SK-N-SH (cell line): ENCODE results near the gene PAK1. TPM values are rescaled to one million over a fixed set of nuclear protein-coding genes. Genes with fewer than 3 reads are reported as not detected.

Experiments
- CTCF ChIA-PET: fragments of 300-600, 350-600 bp; formaldehyde crosslinking; extraction: SDS; loops from one replicate; lab custom pipeline; 2021; lab: Yijun Ruan, JAX
- POLR2A ChIA-PET: fragments of 350-600 bp; sonication (Branson Sonifier 250); formaldehyde crosslinking; extraction: SDS; loops from one replicate; lab custom pipeline; 2020; ENCODE audit warnings: antibody characterized with exemption, inconsistent platforms; lab: Yijun Ruan, JAX
- DNase-seq: peaks from one replicate; pipeline ENCODE4 v3.0.0; 2012
- H2AFZ ChIP-seq: fragments of 200-600 bp; sonication (generic); 2 replicates; pipeline ENCODE4 v1.8.1; 2016; ENCODE audit warnings: antibody characterized with exemption, mild to moderate bottlenecking, low read depth
- H3F3A ChIP-seq: fragments of 200-600 bp; sonication (generic); replicated peaks from 2 replicates; pipeline ENCODE3; 2016; ENCODE audit warnings: antibody characterized with exemption, mild to moderate bottlenecking; ENCODE audit not compliant: insufficient read depth
- H3K27ac ChIP-seq, 2 experiments: fragments of 200-500 bp in 1 of 2; fragments of 200-600 bp in 1 of 2; sonication (Bioruptor generic) in 1 of 2; sonication (generic), shearing (Covaris generic) in 1 of 2; 2 replicates each; pipeline versions ENCODE4 v1.5.1 to v1.6.1; 2014 to 2016; ENCODE audit warnings: low read depth in 2 of 2, inconsistent platforms in 1 of 2, low read length in 1 of 2, mild to moderate bottlenecking in 1 of 2, mixed read lengths in 1 of 2
- H3K27me3 ChIP-seq: fragments of 200-600 bp; sonication (generic), shearing (Covaris generic); 2 replicates; pipeline ENCODE4 v1.6.1; 2016; ENCODE audit warnings: mixed run types; ENCODE audit not compliant: insufficient read depth
- H3K36me3 ChIP-seq, 2 experiments: fragments of 200-500 bp in 1 of 2; fragments of 200-600 bp in 1 of 2; sonication (Bioruptor generic) in 1 of 2; sonication (generic) in 1 of 2; replicated peaks in 1 of 2; 2 replicates each; pipeline versions ENCODE3 to v1.5.1; 2014 to 2016; ENCODE audit warnings: low read length in 1 of 2, mild to moderate bottlenecking in 1 of 2; ENCODE audit not compliant: insufficient read depth in 2 of 2, control insufficient read depth in 1 of 2
- H3K4me1 ChIP-seq, 2 experiments: fragments of 200-500 bp in 1 of 2; fragments of 200-600 bp in 1 of 2; sonication (Bioruptor generic) in 1 of 2; sonication (generic), shearing (Covaris generic) in 1 of 2; 2 replicates each; pipeline versions ENCODE4 v1.5.1 to v1.6.1; 2014 to 2016; ENCODE audit warnings: low read depth in 1 of 2, low read length in 1 of 2, mixed run types in 1 of 2; ENCODE audit not compliant: insufficient read depth in 2 of 2, control insufficient read depth in 1 of 2
- H3K4me2 ChIP-seq: fragments of 200-600 bp; sonication (generic), shearing (Covaris generic); 2 replicates; pipeline ENCODE4 v1.6.1; 2017; ENCODE audit warnings: mixed run types
- H3K4me3 ChIP-seq, 2 experiments: fragments of 200-500 bp in 1 of 2; fragments of 200-600 bp in 1 of 2; sonication (Bioruptor generic) in 1 of 2; sonication (generic), shearing (Covaris generic) in 1 of 2; 2 replicates each; pipeline versions ENCODE4 v1.5.1 to v1.8.1; 2014 to 2016; ENCODE audit warnings: low read depth in 2 of 2, inconsistent platforms in 1 of 2, low read length in 1 of 2, mild to moderate bottlenecking in 1 of 2, mixed read lengths in 1 of 2, moderate library complexity in 1 of 2
- H3K79me2 ChIP-seq: fragments of 200-600 bp; sonication (generic); 2 replicates; pipeline ENCODE4 v1.8.1; 2017; ENCODE audit warnings: mild to moderate bottlenecking; ENCODE audit not compliant: insufficient read depth
- H3K9ac ChIP-seq: fragments of 200-600 bp; sonication (generic); 2 replicates; pipeline ENCODE4 v1.6.1; 2017; ENCODE audit warnings: mixed run types
- H3K9me2 ChIP-seq: fragments of 200-600 bp; sonication (generic); 2 replicates; pipeline ENCODE4 v1.6.1; 2017; ENCODE audit warnings: mixed run types
- H3K9me3 ChIP-seq: fragments of 200-600 bp; sonication (generic); 2 replicates; pipeline ENCODE4 v1.6.1; 2017; ENCODE audit warnings: mixed run types, mild to moderate bottlenecking, moderate library complexity
- H4K20me1 ChIP-seq: fragments of 200-600 bp; sonication (generic); 2 replicates; pipeline ENCODE4 v1.6.1; 2017; ENCODE audit warnings: mild to moderate bottlenecking, mixed run types; ENCODE audit not compliant: insufficient read depth
- CHD2 ChIP-seq: fragments of 150-350 bp; IDR thresholded peaks from 2 replicates; pipeline ENCODE4 v1.6.1; 2018; ENCODE audit warnings: low read length; ENCODE audit not compliant: partially characterized antibody
- FOXJ3 ChIP-seq: sonication (generic); formaldehyde crosslinking; IDR thresholded peaks from 2 replicates; pipeline ENCODE4 v1.5.1; 2020; ENCODE audit warnings: mild to moderate bottlenecking, missing genetic modification reagents
- JUND ChIP-seq: IDR thresholded peaks from 2 replicates; pipeline ENCODE4 v1.4.0; 2012
- NRF1 ChIP-seq: IDR thresholded peaks from 2 replicates; pipeline ENCODE4 v1.6.1; 2012; ENCODE audit warnings: low read depth, mild to moderate bottlenecking, low read length
- RCOR1 ChIP-seq: fragments of 150-350 bp; IDR thresholded peaks from 2 replicates; pipeline ENCODE4 v1.6.1; 2017; ENCODE audit warnings: antibody characterized with exemption, low read length
- RFX5 ChIP-seq: IDR thresholded peaks from 2 replicates; pipeline ENCODE4 v1.6.1; 2012; ENCODE audit warnings: mild to moderate bottlenecking, improper control_type of control experiment, low read length
- SIN3A ChIP-seq: IDR thresholded peaks from 2 replicates; pipeline ENCODE4 v1.6.1; 2012; ENCODE audit warnings: low read depth, mild to moderate bottlenecking, low read length, moderate library complexity, borderline replicate concordance
- TAF1 ChIP-seq: IDR thresholded peaks from 2 replicates; pipeline ENCODE4 v1.6.1; 2012; ENCODE audit warnings: low read depth, mild to moderate bottlenecking, low read length, moderate library complexity, borderline replicate concordance
- WGBS: methylation state at CpG from one replicate; pipeline ENCODE4 v1.1.6; 2017; ENCODE audit warnings: low lambda C conversion rate; 5-methylcytosine and 5-hydroxymethylcytosine counted together
- polyA plus RNA-seq, 3 experiments: library from polyadenylated mRNA; depleted of rRNA; stranded (reverse); fragments of >200 nt; gene quantifications; 2 replicates each; pipeline ENCODE4 v1.2.3, GENCODE V29; 2012
- TF ChIP-seq, protein P1 (sequence below): IDR thresholded peaks from 2 replicates; pipeline ENCODE4 v1.6.1; 2012; ENCODE audit warnings: mild to moderate bottlenecking, low read depth, low read length, moderate library complexity
- TF ChIP-seq, protein P2 (sequence below): fragments of 200-600 bp; sonication (generic); IDR thresholded peaks from 2 replicates; pipeline ENCODE4 v1.6.1; 2017; ENCODE audit warnings: antibody characterized with exemption, mild to moderate bottlenecking, moderate library complexity
- TF ChIP-seq, protein P3 (sequence below): IDR thresholded peaks from 2 replicates; pipeline ENCODE4; 2012

Gene PAK1
- polyA plus RNA-seq, 1 of the 3 experiments (the other 2 are of a cell fraction) = 17.9 TPM

DNA sequence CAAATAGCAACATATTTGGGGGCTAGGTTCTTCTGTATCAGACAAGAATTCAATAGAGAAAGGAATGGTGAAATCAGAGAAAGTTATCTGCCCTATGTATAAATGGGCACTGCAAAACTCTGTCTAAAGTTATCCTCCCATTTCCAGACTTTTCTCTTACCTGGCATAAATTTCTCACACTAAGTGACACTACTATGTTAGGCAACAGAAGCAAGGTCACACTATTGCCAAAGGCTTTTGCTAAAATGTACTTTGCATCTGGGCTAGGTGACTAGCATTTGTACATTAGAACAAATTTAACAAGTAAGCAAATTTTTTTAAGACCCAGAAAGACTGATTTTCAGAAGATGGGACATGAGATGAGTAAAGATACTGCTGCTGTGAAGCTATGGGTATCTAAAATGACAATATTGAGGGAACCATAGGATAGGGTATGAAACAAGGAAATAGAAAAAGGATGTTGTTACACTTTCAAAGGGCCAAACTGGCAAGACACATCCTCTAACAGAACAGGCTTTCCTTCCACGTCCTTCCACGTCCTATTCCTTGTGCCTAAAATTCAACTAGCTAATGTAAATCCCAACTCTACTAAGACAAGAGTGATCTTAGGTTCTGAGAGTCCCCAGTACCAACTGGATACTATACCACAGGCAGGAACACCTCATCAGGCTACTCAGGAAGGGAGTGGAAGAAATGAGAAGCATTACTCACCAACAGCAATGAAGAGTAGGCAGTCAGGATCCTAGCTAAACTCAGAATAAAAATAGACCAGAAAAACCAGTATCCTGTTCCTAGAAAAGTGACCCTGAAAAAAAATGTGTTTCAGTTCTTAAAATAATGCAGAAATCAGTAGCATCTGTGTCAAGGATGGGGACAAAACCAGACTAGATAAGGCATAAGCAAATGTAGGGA lies 195.0 kb downstream of the PAK1 start:
- H3K4me2 ChIP-seq = no peak overlapping the region
- no peaks in the 10 kb centered on the region for H3K36me3 ChIP-seq
- CTCF ChIA-PET = interaction anchor here (0.6 kb wide), 1 partner anchor 16 kb away, joined by 3 read pairs; no protein-coding TSS in a partner anchor
- TF ChIP-seq NRF1 (no peak), FOXJ3 (CRISPR knock-in tag) (no peak), RFX5 (no peak), TAF1 (no peak), SIN3A (no peak), RCOR1 (no peak), JUND (no peak), CHD2 (no peak)
- TF ChIP-seq, protein P1, sequence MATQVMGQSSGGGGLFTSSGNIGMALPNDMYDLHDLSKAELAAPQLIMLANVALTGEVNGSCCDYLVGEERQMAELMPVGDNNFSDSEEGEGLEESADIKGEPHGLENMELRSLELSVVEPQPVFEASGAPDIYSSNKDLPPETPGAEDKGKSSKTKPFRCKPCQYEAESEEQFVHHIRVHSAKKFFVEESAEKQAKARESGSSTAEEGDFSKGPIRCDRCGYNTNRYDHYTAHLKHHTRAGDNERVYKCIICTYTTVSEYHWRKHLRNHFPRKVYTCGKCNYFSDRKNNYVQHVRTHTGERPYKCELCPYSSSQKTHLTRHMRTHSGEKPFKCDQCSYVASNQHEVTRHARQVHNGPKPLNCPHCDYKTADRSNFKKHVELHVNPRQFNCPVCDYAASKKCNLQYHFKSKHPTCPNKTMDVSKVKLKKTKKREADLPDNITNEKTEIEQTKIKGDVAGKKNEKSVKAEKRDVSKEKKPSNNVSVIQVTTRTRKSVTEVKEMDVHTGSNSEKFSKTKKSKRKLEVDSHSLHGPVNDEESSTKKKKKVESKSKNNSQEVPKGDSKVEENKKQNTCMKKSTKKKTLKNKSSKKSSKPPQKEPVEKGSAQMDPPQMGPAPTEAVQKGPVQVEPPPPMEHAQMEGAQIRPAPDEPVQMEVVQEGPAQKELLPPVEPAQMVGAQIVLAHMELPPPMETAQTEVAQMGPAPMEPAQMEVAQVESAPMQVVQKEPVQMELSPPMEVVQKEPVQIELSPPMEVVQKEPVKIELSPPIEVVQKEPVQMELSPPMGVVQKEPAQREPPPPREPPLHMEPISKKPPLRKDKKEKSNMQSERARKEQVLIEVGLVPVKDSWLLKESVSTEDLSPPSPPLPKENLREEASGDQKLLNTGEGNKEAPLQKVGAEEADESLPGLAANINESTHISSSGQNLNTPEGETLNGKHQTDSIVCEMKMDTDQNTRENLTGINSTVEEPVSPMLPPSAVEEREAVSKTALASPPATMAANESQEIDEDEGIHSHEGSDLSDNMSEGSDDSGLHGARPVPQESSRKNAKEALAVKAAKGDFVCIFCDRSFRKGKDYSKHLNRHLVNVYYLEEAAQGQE = no peak
- TF ChIP-seq, protein P2, sequence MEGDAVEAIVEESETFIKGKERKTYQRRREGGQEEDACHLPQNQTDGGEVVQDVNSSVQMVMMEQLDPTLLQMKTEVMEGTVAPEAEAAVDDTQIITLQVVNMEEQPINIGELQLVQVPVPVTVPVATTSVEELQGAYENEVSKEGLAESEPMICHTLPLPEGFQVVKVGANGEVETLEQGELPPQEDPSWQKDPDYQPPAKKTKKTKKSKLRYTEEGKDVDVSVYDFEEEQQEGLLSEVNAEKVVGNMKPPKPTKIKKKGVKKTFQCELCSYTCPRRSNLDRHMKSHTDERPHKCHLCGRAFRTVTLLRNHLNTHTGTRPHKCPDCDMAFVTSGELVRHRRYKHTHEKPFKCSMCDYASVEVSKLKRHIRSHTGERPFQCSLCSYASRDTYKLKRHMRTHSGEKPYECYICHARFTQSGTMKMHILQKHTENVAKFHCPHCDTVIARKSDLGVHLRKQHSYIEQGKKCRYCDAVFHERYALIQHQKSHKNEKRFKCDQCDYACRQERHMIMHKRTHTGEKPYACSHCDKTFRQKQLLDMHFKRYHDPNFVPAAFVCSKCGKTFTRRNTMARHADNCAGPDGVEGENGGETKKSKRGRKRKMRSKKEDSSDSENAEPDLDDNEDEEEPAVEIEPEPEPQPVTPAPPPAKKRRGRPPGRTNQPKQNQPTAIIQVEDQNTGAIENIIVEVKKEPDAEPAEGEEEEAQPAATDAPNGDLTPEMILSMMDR = no peak
- TF ChIP-seq, protein P3, sequence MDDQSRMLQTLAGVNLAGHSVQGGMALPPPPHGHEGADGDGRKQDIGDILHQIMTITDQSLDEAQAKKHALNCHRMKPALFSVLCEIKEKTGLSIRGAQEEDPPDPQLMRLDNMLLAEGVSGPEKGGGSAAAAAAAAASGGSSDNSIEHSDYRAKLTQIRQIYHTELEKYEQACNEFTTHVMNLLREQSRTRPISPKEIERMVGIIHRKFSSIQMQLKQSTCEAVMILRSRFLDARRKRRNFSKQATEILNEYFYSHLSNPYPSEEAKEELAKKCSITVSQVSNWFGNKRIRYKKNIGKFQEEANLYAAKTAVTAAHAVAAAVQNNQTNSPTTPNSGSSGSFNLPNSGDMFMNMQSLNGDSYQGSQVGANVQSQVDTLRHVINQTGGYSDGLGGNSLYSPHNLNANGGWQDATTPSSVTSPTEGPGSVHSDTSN = no peak
- no peak overlapping the region for H3K27ac ChIP-seq
- H3K4me3 ChIP-seq = no peak overlapping the region
- no peaks in the 10 kb centered on the region for H3K9me2 ChIP-seq
- H3F3A ChIP-seq = no peaks in the 10 kb centered on the region
- H3K9me3 ChIP-seq = 0 out of 2 replicates have a peak, but pooled peaks cover 6% of the 10 kb centered on the region
- POLR2A ChIA-PET = interaction anchor here (0.6 kb wide), 1 partner anchor 9 kb away, joined by 3 read pairs; no protein-coding TSS in a partner anchor
- no peaks in the 10 kb centered on the region for H3K79me2 ChIP-seq
- peak overlapping the region; percentile 57; the same call in 1 of the 2 replicates for H2AFZ ChIP-seq
- no peak overlapping the region for H3K9ac ChIP-seq
- no peaks in the 10 kb centered on the region for H3K27me3 ChIP-seq
- H4K20me1 ChIP-seq = no peaks in the 10 kb centered on the region
- H3K4me1 ChIP-seq = no peaks in the 10 kb centered on the region
- no peak for DNase-seq
- 67% methylated on average over 2 of the region's 2 CpGs for WGBS
